ENCODE data around the gene ILDR2. TPM values are rescaled to one million over a fixed set of nuclear protein-coding genes. Genes with fewer than 3 reads are reported as not detected.

ILDR2 gene
- total and polyA plus RNA-seq, 2 donors (not counting 3 experiments of a cell fraction or from before 2014, with no cell fraction given): not detected

- intact Hi-C loops (cut with micrococcal nuclease) (no loop called here), dilution Hi-C loops (cut with MboI; ENCODE audit: extremely low pct_ligation_motif_present, low sequenced_read_pairs) (no loop called here)
- Histone ChIP-seq H3K27me3 (ENCODE audit: control insufficient read depth in 2 of 2, insufficient read depth in 2 of 2, low read length in 2 of 2) (peaks cover 15 to 30% of the 10 kb centered on the region in 2 experiments), H3K4me3 (replicated peaks in 1 of 3; ENCODE audit: insufficient read depth in 1 of 3, low read depth in 1 of 3, low read length in 3 of 3) (no peak overlapping the region), H4K20me1 (replicated peaks; ENCODE audit: control insufficient read depth, extremely low read depth, insufficient read depth, low read length) (no peaks in the 10 kb centered on the region), H3K9me1 (replicated peaks; ENCODE audit: control insufficient read depth, extremely low read depth, insufficient read depth, low read length) (no peaks in the 10 kb centered on the region), H3K4me1 (ENCODE audit: control insufficient read depth, extremely low read depth, insufficient read depth, low read length) (no peaks in the 10 kb centered on the region), H3K36me3 (ENCODE audit: control insufficient read depth in 2 of 2, extremely low read depth in 1 of 2, insufficient read depth in 2 of 2, low read length in 2 of 2) (no peaks in the 10 kb centered on the region), H3K27ac (ENCODE audit: insufficient read depth, low read depth, low read length) (no peak overlapping the region), H3K9me3 (replicated peaks; ENCODE audit: control insufficient read depth, insufficient read depth, low read length) (no peaks in the 10 kb centered on the region), H3K4me2 (ENCODE audit: insufficient read depth, low read length) (no peak overlapping the region), H2AFZ (ENCODE audit: low read depth, low read length) (no peak overlapping the region), H3K79me2 (ENCODE audit: control insufficient read depth, insufficient read depth, low read length) (no peaks in the 10 kb centered on the region), H3K9ac (replicated peaks; ENCODE audit: extremely low read depth, insufficient read depth, low read length) (no peak overlapping the region)
- POLR2A ChIA-PET: no interaction called here
- BruUV-seq (replicated peaks): no TSS peak
- CTCF ChIA-PET: interaction anchor here (13.5 kb wide), 1 partner anchor 146 kb away, joined by 509 read pairs; no protein-coding TSS in a partner anchor
- FAIRE-seq (no peak), DNase-seq (ENCODE audit: low read depth, low spot score) (no peak)
- TF ChIP-seq CTCF (IDR thresholded peaks at IDR 0.05; ENCODE audit: extremely low read depth in 1 of 2, insufficient read depth in 1 of 2, low read depth in 1 of 2, low read length in 2 of 2) (no peak), EZH2 (IDR thresholded peaks at IDR 0.05; ENCODE audit: borderline replicate concordance, low read depth, low read length, severe bottlenecking) (no peak), MYC (IDR thresholded peaks at IDR 0.05; ENCODE audit: low read depth, low read length) (no peak), POLR2A (IDR thresholded peaks at IDR 0.05; ENCODE audit: low read depth, low read length) (no peak), FOS (IDR thresholded peaks at IDR 0.05; ENCODE audit: borderline replicate concordance, insufficient read depth, low read length) (no peak), GATA2 (IDR thresholded peaks at IDR 0.05; ENCODE audit: insufficient read depth, insufficient read length, low read depth, low read length) (no peak), POLR2AphosphoS5 (IDR thresholded peaks at IDR 0.05; ENCODE audit: insufficient read depth, low read depth, low read length) (no peak), JUN (IDR thresholded peaks at IDR 0.05; ENCODE audit: borderline replicate concordance, insufficient read depth, insufficient read length, low read depth) (no peak), MAX (IDR thresholded peaks at IDR 0.05; ENCODE audit: insufficient read depth, insufficient read length) (no peak)
Measured at GRCh38 chr1:166914111-166914510, 61.2 kb downstream of the ILDR2 start.
